WTC11 (cell line): ENCODE measurements around the gene PMP22.
"Not testable (repeated sequence)": the region's sequence is repeated elsewhere in the genome, so short reads cannot be mapped to it uniquely, and the experiment has no call there.

Experiments used
- ELF4 ChIP-seq: sonication (generic); formaldehyde crosslinking; IDR thresholded peaks from 2 replicates; pipeline ENCODE4 v1.8.1; 2022; ENCODE audit warnings: low read depth, mild to moderate bottlenecking, moderate library complexity, missing genetic modification reagents
- ERG ChIP-seq: fragments of 250-450 bp; sonication (Bioruptor Pico); IDR thresholded peaks from 2 replicates; pipeline ENCODE4 v1.8.0; 2021; ENCODE audit warnings: mild to moderate bottlenecking
- FOXJ3 ChIP-seq: sonication (generic); formaldehyde crosslinking; IDR thresholded peaks from 2 replicates; pipeline ENCODE4 v1.9.0; 2021; ENCODE audit warnings: missing genetic modification reagents, mild to moderate bottlenecking, borderline replicate concordance
- FOXP4 ChIP-seq: sonication (generic); formaldehyde crosslinking; IDR thresholded peaks from 2 replicates; pipeline ENCODE4 v1.8.0; 2022; ENCODE audit warnings: mild to moderate bottlenecking, missing genetic modification reagents
- NR1H2 ChIP-seq: sonication (generic); formaldehyde crosslinking; IDR thresholded peaks from 2 replicates; pipeline ENCODE4 v1.9.0; 2021; ENCODE audit warnings: mild to moderate bottlenecking, moderate library complexity, missing genetic modification reagents
- OVOL2 ChIP-seq: fragments of 250-450 bp; sonication (Bioruptor Pico); IDR thresholded peaks from 2 replicates; pipeline ENCODE4 v1.9.0; 2021; ENCODE audit warnings: mild to moderate bottlenecking, borderline replicate concordance
- SMAD4 ChIP-seq: sonication (generic); formaldehyde crosslinking; IDR thresholded peaks from 2 replicates; pipeline ENCODE4 v1.8.0; 2022; ENCODE audit warnings: mild to moderate bottlenecking, missing genetic modification reagents
- TP53 ChIP-seq: sonication (generic); formaldehyde crosslinking; IDR thresholded peaks from 2 replicates; pipeline ENCODE4 v1.8.1; 2023; ENCODE audit warnings: mild to moderate bottlenecking, missing genetic modification reagents
- TF ChIP-seq, protein P1 (sequence below): fragments of 200-600 bp; IDR thresholded peaks from 2 replicates; pipeline ENCODE4 v1.8.0; 2022; ENCODE audit warnings: antibody characterized with exemption
- TF ChIP-seq, protein P2 (sequence below): sonication (generic); formaldehyde crosslinking; IDR thresholded peaks from 2 replicates; pipeline ENCODE4 v1.8.1; 2023; ENCODE audit warnings: mild to moderate bottlenecking, missing genetic modification reagents, moderate library complexity
- TF ChIP-seq, protein P3 (sequence below): sonication (generic); formaldehyde crosslinking; IDR thresholded peaks from 2 replicates; pipeline ENCODE4 v1.8.0; 2022; ENCODE audit warnings: mild to moderate bottlenecking, missing genetic modification reagents
- TF ChIP-seq, protein P4 (sequence below): sonication (generic); formaldehyde crosslinking; conservative IDR thresholded peaks from 2 replicates; pipeline ENCODE4 v1.8.1; 2023; ENCODE audit warnings: mild to moderate bottlenecking, low read depth, missing genetic modification reagents, moderate library complexity
- TF ChIP-seq, protein P5 (sequence below): fragments of 250-450 bp; sonication (Bioruptor Pico); IDR thresholded peaks from 2 replicates; pipeline ENCODE4 v1.9.0; 2021; ENCODE audit warnings: mild to moderate bottlenecking, borderline replicate concordance

- TF ChIP-seq, protein P1, sequence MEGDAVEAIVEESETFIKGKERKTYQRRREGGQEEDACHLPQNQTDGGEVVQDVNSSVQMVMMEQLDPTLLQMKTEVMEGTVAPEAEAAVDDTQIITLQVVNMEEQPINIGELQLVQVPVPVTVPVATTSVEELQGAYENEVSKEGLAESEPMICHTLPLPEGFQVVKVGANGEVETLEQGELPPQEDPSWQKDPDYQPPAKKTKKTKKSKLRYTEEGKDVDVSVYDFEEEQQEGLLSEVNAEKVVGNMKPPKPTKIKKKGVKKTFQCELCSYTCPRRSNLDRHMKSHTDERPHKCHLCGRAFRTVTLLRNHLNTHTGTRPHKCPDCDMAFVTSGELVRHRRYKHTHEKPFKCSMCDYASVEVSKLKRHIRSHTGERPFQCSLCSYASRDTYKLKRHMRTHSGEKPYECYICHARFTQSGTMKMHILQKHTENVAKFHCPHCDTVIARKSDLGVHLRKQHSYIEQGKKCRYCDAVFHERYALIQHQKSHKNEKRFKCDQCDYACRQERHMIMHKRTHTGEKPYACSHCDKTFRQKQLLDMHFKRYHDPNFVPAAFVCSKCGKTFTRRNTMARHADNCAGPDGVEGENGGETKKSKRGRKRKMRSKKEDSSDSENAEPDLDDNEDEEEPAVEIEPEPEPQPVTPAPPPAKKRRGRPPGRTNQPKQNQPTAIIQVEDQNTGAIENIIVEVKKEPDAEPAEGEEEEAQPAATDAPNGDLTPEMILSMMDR, result not testable (repeated sequence)
- not testable (repeated sequence) for TF ChIP-seq ELF4 (CRISPR knock-in tag); OVOL2; SMAD4 (CRISPR knock-in tag); FOXP4 (CRISPR knock-in tag); ERG (CRISPR knock-in tag); NR1H2 (CRISPR knock-in tag); TP53; FOXJ3 (CRISPR knock-in tag)
- TF ChIP-seq, protein P2, sequence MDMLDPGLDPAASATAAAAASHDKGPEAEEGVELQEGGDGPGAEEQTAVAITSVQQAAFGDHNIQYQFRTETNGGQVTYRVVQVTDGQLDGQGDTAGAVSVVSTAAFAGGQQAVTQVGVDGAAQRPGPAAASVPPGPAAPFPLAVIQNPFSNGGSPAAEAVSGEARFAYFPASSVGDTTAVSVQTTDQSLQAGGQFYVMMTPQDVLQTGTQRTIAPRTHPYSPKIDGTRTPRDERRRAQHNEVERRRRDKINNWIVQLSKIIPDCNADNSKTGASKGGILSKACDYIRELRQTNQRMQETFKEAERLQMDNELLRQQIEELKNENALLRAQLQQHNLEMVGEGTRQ (CRISPR knock-in tag), result not testable (repeated sequence)
- TF ChIP-seq, protein P3, sequence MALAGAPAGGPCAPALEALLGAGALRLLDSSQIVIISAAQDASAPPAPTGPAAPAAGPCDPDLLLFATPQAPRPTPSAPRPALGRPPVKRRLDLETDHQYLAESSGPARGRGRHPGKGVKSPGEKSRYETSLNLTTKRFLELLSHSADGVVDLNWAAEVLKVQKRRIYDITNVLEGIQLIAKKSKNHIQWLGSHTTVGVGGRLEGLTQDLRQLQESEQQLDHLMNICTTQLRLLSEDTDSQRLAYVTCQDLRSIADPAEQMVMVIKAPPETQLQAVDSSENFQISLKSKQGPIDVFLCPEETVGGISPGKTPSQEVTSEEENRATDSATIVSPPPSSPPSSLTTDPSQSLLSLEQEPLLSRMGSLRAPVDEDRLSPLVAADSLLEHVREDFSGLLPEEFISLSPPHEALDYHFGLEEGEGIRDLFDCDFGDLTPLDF (CRISPR knock-in tag), result not testable (repeated sequence)
- TF ChIP-seq, protein P4, sequence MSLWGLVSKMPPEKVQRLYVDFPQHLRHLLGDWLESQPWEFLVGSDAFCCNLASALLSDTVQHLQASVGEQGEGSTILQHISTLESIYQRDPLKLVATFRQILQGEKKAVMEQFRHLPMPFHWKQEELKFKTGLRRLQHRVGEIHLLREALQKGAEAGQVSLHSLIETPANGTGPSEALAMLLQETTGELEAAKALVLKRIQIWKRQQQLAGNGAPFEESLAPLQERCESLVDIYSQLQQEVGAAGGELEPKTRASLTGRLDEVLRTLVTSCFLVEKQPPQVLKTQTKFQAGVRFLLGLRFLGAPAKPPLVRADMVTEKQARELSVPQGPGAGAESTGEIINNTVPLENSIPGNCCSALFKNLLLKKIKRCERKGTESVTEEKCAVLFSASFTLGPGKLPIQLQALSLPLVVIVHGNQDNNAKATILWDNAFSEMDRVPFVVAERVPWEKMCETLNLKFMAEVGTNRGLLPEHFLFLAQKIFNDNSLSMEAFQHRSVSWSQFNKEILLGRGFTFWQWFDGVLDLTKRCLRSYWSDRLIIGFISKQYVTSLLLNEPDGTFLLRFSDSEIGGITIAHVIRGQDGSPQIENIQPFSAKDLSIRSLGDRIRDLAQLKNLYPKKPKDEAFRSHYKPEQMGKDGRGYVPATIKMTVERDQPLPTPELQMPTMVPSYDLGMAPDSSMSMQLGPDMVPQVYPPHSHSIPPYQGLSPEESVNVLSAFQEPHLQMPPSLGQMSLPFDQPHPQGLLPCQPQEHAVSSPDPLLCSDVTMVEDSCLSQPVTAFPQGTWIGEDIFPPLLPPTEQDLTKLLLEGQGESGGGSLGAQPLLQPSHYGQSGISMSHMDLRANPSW (CRISPR knock-in tag), result not testable (repeated sequence)
- TF ChIP-seq, protein P5, sequence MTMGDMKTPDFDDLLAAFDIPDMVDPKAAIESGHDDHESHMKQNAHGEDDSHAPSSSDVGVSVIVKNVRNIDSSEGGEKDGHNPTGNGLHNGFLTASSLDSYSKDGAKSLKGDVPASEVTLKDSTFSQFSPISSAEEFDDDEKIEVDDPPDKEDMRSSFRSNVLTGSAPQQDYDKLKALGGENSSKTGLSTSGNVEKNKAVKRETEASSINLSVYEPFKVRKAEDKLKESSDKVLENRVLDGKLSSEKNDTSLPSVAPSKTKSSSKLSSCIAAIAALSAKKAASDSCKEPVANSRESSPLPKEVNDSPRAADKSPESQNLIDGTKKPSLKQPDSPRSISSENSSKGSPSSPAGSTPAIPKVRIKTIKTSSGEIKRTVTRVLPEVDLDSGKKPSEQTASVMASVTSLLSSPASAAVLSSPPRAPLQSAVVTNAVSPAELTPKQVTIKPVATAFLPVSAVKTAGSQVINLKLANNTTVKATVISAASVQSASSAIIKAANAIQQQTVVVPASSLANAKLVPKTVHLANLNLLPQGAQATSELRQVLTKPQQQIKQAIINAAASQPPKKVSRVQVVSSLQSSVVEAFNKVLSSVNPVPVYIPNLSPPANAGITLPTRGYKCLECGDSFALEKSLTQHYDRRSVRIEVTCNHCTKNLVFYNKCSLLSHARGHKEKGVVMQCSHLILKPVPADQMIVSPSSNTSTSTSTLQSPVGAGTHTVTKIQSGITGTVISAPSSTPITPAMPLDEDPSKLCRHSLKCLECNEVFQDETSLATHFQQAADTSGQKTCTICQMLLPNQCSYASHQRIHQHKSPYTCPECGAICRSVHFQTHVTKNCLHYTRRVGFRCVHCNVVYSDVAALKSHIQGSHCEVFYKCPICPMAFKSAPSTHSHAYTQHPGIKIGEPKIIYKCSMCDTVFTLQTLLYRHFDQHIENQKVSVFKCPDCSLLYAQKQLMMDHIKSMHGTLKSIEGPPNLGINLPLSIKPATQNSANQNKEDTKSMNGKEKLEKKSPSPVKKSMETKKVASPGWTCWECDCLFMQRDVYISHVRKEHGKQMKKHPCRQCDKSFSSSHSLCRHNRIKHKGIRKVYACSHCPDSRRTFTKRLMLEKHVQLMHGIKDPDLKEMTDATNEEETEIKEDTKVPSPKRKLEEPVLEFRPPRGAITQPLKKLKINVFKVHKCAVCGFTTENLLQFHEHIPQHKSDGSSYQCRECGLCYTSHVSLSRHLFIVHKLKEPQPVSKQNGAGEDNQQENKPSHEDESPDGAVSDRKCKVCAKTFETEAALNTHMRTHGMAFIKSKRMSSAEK (CRISPR knock-in tag), result not testable (repeated sequence)
Observed at GRCh38 chr17:15200574-15200973, 64.6 kb downstream of the PMP22 start.
